GM21737 (cell line): ENCODE data around the gene MERTK.
"Not testable (repeated sequence)": the region's sequence is repeated elsewhere in the genome, so short reads cannot be mapped to it uniquely, and the experiment has no call there.

ENCODE experiments used
- ATAC-seq: cut with Tn5 transposase; IDR thresholded peaks from one replicate; pipeline ENCODE4 v1.9.1; 2021; ENCODE audit warnings: mild to moderate bottlenecking, moderate library complexity; ENCODE audit not compliant: unreplicated experiment

Gene MERTK

DNA sequence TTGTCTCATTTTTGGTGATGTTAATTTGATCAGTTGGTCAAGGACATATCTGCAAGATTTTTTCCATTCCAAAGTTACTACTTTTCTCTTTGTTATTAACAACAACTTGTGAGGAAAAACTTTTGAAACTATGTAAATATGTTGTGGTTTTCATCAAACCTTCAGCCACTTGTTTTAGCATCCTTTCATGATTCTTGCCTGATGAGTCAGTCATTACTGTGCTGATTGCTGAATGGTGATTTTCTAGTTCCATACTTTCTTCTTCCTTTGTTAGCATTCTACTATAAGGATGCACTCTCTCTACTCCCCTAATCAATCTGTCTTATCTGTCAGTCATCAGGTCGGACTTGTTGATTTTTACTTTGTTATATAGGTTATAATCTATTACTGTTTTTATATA is 167.6 kb downstream of the MERTK start:
- no peak for ATAC-seq

DNA sequence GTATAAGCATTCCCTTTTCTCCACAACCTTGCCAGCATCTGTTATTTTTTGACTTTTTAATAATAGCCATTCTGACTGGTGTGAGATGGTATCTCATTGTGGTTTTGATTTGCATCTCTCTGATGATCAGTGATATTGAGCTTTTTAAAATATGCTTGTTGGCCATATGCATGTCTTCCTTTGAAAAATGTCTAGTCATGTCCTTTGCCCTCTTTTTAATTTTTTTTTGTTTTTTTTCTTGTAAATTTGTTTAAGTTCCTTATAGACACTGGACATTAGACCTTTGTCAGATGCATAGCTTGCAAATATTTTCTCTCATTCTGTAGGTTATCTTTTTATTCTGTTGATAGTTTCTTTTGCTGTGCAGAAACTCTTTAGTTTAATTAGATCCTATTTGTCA is 171.4 kb downstream of the MERTK start:
- not testable (repeated sequence) for ATAC-seq

DNA sequence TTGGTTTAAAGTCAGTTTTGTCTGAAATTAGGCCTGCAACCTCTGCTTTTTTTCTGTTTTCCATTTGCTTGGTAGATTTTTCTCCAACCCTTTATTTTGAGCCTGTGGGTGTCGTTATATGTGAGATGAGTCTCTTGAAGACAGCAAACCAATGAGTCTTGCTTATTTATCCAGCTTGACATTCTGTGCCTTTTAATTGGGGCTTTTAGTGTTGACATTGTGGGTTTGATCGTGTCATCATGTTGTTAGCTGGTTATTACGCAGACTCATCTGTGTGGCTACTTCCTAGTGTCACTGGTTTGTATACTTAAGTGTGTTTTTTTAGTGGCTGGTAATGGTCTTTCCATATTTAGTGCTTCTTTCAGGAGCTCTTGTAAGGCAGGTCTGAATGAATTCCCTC is 175.5 kb downstream of the MERTK start:
- no peak for ATAC-seq

DNA sequence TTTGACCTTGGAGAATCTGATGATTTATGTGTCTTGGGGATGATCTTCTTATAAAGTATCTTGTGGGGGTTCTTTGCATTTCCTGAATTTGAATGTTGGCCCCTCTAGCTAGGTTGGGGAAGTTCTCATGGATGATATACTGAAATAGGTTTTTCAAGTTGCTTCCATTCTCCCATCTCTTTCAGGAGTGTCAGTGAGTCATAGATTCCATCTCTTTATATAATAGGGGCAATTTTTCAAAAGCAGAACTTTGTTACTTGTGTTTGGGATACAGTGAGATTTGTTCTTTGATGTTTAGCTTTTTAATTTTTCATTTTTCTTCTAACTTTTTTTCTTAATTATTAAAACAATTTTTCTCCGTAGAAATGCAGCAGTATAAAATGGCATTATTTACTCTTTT is 176.1 kb downstream of the MERTK start:
- no peak for ATAC-seq

DNA sequence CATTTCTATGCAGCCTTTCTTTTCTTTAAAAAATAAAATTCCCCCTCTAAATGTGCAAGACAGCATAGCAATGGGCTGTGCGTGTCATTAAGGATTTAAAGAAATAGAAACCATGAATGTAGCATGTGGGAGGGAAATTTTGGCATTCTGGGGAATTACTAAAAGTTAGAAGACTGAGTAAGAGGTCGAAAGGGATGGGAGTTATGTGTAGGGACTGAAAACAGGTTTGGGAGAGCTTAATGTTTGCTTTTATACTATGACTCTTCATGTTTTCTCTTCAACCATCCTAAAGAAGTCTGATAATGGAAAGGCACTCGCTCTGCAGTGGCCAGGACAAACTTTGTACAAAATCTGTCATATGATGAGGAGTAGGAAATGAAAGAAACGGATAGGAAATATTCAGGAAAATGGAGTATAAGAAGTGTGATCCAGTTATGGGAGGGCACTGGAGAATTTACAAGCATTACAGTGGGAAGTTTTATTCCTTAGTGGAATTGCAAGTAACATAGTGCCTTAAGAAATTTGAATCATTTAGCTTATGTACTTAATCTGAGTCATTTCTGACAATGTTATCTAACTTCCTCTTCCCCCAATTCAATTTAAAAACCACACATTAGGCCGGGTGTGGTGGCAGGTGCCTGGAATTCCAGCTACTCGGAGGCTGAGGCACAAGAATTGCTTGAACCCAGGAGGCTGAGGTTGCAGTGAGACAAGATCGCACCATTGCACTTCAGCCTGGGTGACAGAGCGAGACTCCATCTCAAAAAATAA is 177.3 kb downstream of the MERTK start:
- no peak for ATAC-seq

DNA sequence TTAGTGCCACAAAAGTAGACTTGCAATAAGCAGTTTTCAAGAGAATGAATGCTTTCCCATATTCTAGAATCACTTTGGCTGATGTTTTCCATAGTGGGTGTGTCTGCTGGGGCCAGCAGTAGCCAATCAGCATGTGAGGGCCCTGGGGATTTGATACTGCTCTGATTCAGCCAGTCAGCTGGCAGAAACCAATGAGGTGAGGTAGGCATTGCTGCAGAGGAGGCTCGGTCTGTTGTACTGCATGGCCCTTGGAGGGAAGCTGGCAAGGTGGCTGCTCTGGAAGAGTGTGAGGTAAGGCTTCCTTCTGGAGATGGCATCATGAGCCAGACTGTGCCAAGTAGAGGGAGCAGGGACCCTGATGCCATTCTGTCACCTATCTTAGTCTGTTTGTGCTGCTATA is 179.4 kb downstream of the MERTK start:
- no peak for ATAC-seq
